Endothelial cell of umbilical vein (primary cell): ENCODE data around the gene SRSF11. TPM values are rescaled to one million over a fixed set of nuclear protein-coding genes. Genes with fewer than 3 reads are reported as not detected.

Experiments used
- BruUV-seq: library from RNA; stranded (reverse); fragments of 400-500 nt; replicated peaks from 2 replicates; lab custom pipeline; 2021; lab: Mats Ljungman, UMichigan
- CTCF ChIA-PET: fragments of 300-600, 350-600 bp; sonication (Branson Sonifier 250); formaldehyde crosslinking; loops from one replicate; lab custom pipeline; 2021; ENCODE audit warnings: antibody characterized with exemption, inconsistent platforms; lab: Charles Lee
- POLR2A ChIA-PET: fragments of 300-600, 350-600 bp; sonication (Branson Sonifier 250); formaldehyde crosslinking; loops from one replicate; lab custom pipeline; 2021; ENCODE audit warnings: antibody characterized with exemption, inconsistent platforms; lab: Charles Lee
- DNase-seq: peaks from one replicate; pipeline ENCODE4 v3.0.0-alpha.2; 2011; ENCODE audit warnings: low read depth, low spot score
- FAIRE-seq: peaks from 2 replicates; lab custom pipeline; 2011; peaks lifted over from hg19 to GRCh38; lab: Jason Lieb, UNC
- H2AFZ ChIP-seq: 2 replicates; pipeline ENCODE4 v1.6.0; 2012; ENCODE audit warnings: low read depth, low read length, control low read depth, inconsistent platforms
- H3K27ac ChIP-seq: 2 replicates; pipeline ENCODE4 v1.5.1; 2011; ENCODE audit warnings: low read depth, mild to moderate bottlenecking, control low read depth, low read length, moderate library complexity; ENCODE audit not compliant: insufficient read depth
- H3K27me3 ChIP-seq, 2 experiments: 2 replicates each; pipeline versions ENCODE4 v1.6.0 to v1.6.1; 2011; ENCODE audit warnings: low read length in 2 of 2, mixed read lengths in 1 of 2; ENCODE audit not compliant: control insufficient read depth in 2 of 2, insufficient read depth in 2 of 2
- H3K36me3 ChIP-seq, 2 experiments: 2 replicates in 1 of 2; 3 replicates in 1 of 2; pipeline ENCODE4 v1.5.1; 2011; ENCODE audit warnings: low read length in 2 of 2, mild to moderate bottlenecking in 1 of 2, moderate library complexity in 1 of 2; ENCODE audit not compliant: control insufficient read depth in 2 of 2, insufficient read depth in 2 of 2; ENCODE audit errors: extremely low read depth in 1 of 2
- H3K4me1 ChIP-seq: 3 replicates; pipeline ENCODE4 v1.5.1; 2011; ENCODE audit warnings: mild to moderate bottlenecking, low read length; ENCODE audit not compliant: control insufficient read depth, insufficient read depth; ENCODE audit errors: extremely low read depth
- H3K4me2 ChIP-seq: 2 replicates; pipeline ENCODE4 v1.6.1; 2011; ENCODE audit warnings: low read length, control low read depth, mixed read lengths; ENCODE audit not compliant: insufficient read depth
- H3K4me3 ChIP-seq, 3 experiments: fragments of 200-600 bp in 1 of 3; sonication (generic), shearing (Covaris generic) in 1 of 3; replicated peaks in 1 of 3; 2 replicates each; pipeline ENCODE4 v1.5.1; 2011 to 2016; ENCODE audit warnings: control low read depth in 3 of 3, low read length in 3 of 3, mild to moderate bottlenecking in 2 of 3, inconsistent platforms in 1 of 3, low read depth in 1 of 3, moderate library complexity in 1 of 3; ENCODE audit not compliant: insufficient read depth in 1 of 3
- H3K79me2 ChIP-seq: 2 replicates; pipeline ENCODE4 v1.6.0; 2012; ENCODE audit warnings: low read length, inconsistent platforms; ENCODE audit not compliant: control insufficient read depth, insufficient read depth
- H3K9ac ChIP-seq: replicated peaks from 2 replicates; pipeline ENCODE3; 2011; ENCODE audit warnings: low read length, control low read depth; ENCODE audit not compliant: insufficient read depth; ENCODE audit errors: extremely low read depth
- H3K9me1 ChIP-seq: replicated peaks from 3 replicates; pipeline ENCODE4 v1.6.0; 2011; ENCODE audit warnings: mild to moderate bottlenecking, low read length; ENCODE audit not compliant: control insufficient read depth, insufficient read depth; ENCODE audit errors: extremely low read depth
- H3K9me3 ChIP-seq: replicated peaks from 2 replicates; pipeline ENCODE4 v1.5.1; 2012; ENCODE audit warnings: low read length, inconsistent platforms; ENCODE audit not compliant: control insufficient read depth, insufficient read depth
- H4K20me1 ChIP-seq: replicated peaks from 2 replicates; pipeline ENCODE3; 2011; ENCODE audit warnings: mild to moderate bottlenecking, low read length; ENCODE audit not compliant: control insufficient read depth, insufficient read depth; ENCODE audit errors: extremely low read depth
- FOS ChIP-seq: IDR thresholded peaks from 2 replicates; pipeline ENCODE4 v1.6.1; 2011; ENCODE audit warnings: mild to moderate bottlenecking, low read length, moderate library complexity, borderline replicate concordance; ENCODE audit not compliant: insufficient read depth
- GATA2 ChIP-seq: IDR thresholded peaks from 2 replicates; pipeline ENCODE4 v1.7.0; 2011; ENCODE audit warnings: low read depth, mild to moderate bottlenecking, moderate library complexity, mixed read lengths, low read length; ENCODE audit not compliant: insufficient read length, insufficient read depth
- JUN ChIP-seq: IDR thresholded peaks from 2 replicates; pipeline ENCODE4 v1.6.1; 2011; ENCODE audit warnings: borderline replicate concordance, low read depth; ENCODE audit not compliant: insufficient read length, insufficient read depth
- MYC ChIP-seq: IDR thresholded peaks from one replicate; pipeline ENCODE4 v1.6.1; 2011; ENCODE audit warnings: mild to moderate bottlenecking, low read depth, low read length
- POLR2A ChIP-seq: IDR thresholded peaks from 2 replicates; pipeline ENCODE4 v1.6.1; 2012; ENCODE audit warnings: low read depth, mild to moderate bottlenecking, control low read depth, low read length
- POLR2AphosphoS5 ChIP-seq: IDR thresholded peaks from 2 replicates; pipeline ENCODE4 v1.6.1; 2012; ENCODE audit warnings: low read depth, mild to moderate bottlenecking, control low read depth, low read length, moderate library complexity; ENCODE audit not compliant: insufficient read depth
- dilution Hi-C: fragments of 300-500 bp; cut with MboI; formaldehyde crosslinking; loops from one replicate; pipeline ENCODE4 v1.15.0; 2019; ENCODE audit warnings: low sequenced_read_pairs; ENCODE audit not compliant: extremely low pct_ligation_motif_present
- intact Hi-C: fragments of 100-400 bp; cut with micrococcal nuclease; formaldehyde crosslinking; loops from one replicate; pipeline ENCODE4 v1.10.0; 2022
- polyA plus RNA-seq, 4 experiments: library from polyadenylated mRNA; depleted of rRNA in 3 of 4; stranded (reverse) in 3 of 4; unstranded in 1 of 4; fragments of >200 nt; gene quantifications; 2 replicates each; pipeline versions ENCODE4 v1.2.1 to v1.2.3, GENCODE V29; 2011 to 2012; ENCODE audit warnings: missing spikeins in 1 of 4
- total RNA-seq: library from RNA; stranded (reverse); gene quantifications from 2 replicates; pipeline ENCODE4 v1.2.3, GENCODE V29; 2021

SRSF11 gene
- total and polyA plus RNA-seq, 2 donors (not counting 3 experiments of a cell fraction or from before 2014, with no cell fraction given) = 177 to 241 TPM

DNA sequence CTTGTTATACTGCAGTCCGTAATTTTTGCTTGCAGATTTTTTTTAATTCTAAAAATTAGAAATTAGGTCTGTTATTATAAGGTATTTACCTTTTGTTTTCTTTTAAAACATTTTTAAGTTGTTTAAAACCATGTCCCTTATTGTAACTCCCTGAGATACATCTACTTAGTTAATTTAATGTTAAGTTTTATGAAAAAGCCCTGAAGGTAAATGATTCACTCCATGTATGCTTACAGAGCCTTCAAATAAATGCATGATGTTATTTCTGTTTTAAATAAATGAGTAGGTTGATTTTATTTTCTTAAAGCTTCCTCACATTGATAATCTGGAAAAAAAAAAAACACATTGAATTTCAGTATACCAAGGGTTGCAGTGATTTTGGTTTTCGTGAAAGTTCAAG, 7.5 kb downstream of the SRSF11 start:
- no peak overlapping the region for H3K27ac ChIP-seq
- POLR2A ChIA-PET = no interaction called here

DNA sequence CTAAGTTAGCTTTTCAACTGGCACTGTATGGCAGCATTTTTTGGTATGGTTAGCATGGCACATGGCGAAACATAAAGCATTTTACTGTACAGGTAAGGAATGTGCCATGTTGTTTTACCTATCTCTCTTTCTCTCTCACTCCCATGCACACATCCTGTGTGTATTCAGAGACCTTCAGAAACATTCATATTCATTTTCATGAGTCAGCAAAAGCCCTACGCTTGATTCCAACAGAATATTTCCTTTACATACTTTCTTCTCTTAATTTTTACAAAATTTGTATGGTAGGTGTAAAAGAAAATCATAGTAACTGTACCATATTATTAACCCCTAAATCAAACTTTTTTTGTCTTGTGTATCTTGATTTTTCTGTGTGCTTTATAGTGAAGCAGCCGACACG, 10.3 kb downstream of the SRSF11 start:
- no peaks in the 10 kb centered on the region for H3K9me3 ChIP-seq
- intact Hi-C loops = no loop called here
- CTCF ChIA-PET = no interaction called here
- no peak overlapping the region for H3K4me2 ChIP-seq
- H3K9me1 ChIP-seq = no peaks in the 10 kb centered on the region
- dilution Hi-C loops = no loop called here
- H3K27ac ChIP-seq = no peak overlapping the region
- no peak overlapping the region for H3K4me3 ChIP-seq
- POLR2A ChIA-PET = no interaction called here
- H3K27me3 ChIP-seq = no peaks in the 10 kb centered on the region
- peaks cover 8 to 53% of the 10 kb centered on the region in 2 experiments for H3K36me3 ChIP-seq
- FAIRE-seq (no peak), DNase-seq (no peak)
- no peak overlapping the region for H3K9ac ChIP-seq
- no TSS peak for BruUV-seq
- no peak overlapping the region for H2AFZ ChIP-seq
- H4K20me1 ChIP-seq = peaks cover 11% of the 10 kb centered on the region
- H3K4me1 ChIP-seq = no peaks in the 10 kb centered on the region
- H3K79me2 ChIP-seq = peaks cover 36% of the 10 kb centered on the region
- TF ChIP-seq JUN = no peak

More for the DNA sequence above, 7.5 kb downstream of the SRSF11 start:
- Histone ChIP-seq H3K9me3 (no peaks in the 10 kb centered on the region), H3K79me2 (peaks cover 60% of the 10 kb centered on the region), H3K9ac (no peak overlapping the region), H3K4me2 (no peak overlapping the region), H3K36me3 (peaks cover 10 to 47% of the 10 kb centered on the region in 2 experiments), H3K4me1 (peaks cover 9% of the 10 kb centered on the region), H2AFZ (no peak overlapping the region), H4K20me1 (peaks cover 11% of the 10 kb centered on the region), H3K9me1 (no peaks in the 10 kb centered on the region), H3K27me3 (no peaks in the 10 kb centered on the region), H3K4me3 (no peak overlapping the region)
- TF ChIP-seq MYC = no peak
- no peak for TF ChIP-seq GATA2
- TF ChIP-seq FOS = no peak
- TF ChIP-seq POLR2A = no peak
- no peak for TF ChIP-seq POLR2AphosphoS5
- intact Hi-C loops (loop anchor here (5.0 kb wide), 1 partner anchor 284 kb away; no protein-coding TSS in a partner anchor), dilution Hi-C loops (no loop called here)
- no peak for DNase-seq
- CTCF ChIA-PET = interaction anchor here (1.2 kb wide), 1 partner anchor 10 kb away, joined by 3 read pairs; no protein-coding TSS in a partner anchor
- no TSS peak for BruUV-seq
- FAIRE-seq = no peak
